Liver (tissue), 3 donors: ENCODE measurements around the gene GAP43.

ENCODE experiments used
- CTCF ChIP-seq: fragments of 150-350 bp; IDR thresholded peaks from 2 replicates; pipeline ENCODE4 v1.5.1; 2017; ENCODE audit warnings: improper control_type of control experiment, low read depth, low read length; ENCODE audit not compliant: missing input control
- JUND ChIP-seq, 2 donors: IDR thresholded peaks; 2 replicates each; pipeline ENCODE4 v1.6.1; 2016; ENCODE audit warnings: antibody characterized with exemption in 2 of 2
- MAX ChIP-seq: IDR thresholded peaks from 2 replicates; pipeline ENCODE4 v1.6.1; 2016; ENCODE audit warnings: antibody characterized with exemption
- REST ChIP-seq: IDR thresholded peaks from 2 replicates; pipeline ENCODE4 v1.6.1; 2016; ENCODE audit warnings: antibody characterized with exemption, mild to moderate bottlenecking
- SP1 ChIP-seq: IDR thresholded peaks from 2 replicates; pipeline ENCODE4 v1.6.1; 2018; ENCODE audit warnings: antibody characterized with exemption, mild to moderate bottlenecking
- TAF1 ChIP-seq: conservative IDR thresholded peaks from 2 replicates; pipeline ENCODE4 v1.6.1; 2016; ENCODE audit warnings: antibody characterized with exemption, mild to moderate bottlenecking
- YY1 ChIP-seq: IDR thresholded peaks from 2 replicates; pipeline ENCODE4 v1.6.1; 2016; ENCODE audit warnings: antibody characterized with exemption, mild to moderate bottlenecking
- donor health status: healthy.
- donor health status: healthy.

GRCh38 chr3:115662356-115662755 lies 39.0 kb downstream of the GAP43 start:
- TF ChIP-seq CTCF: no peak
- no peak for TF ChIP-seq TAF1
- TF ChIP-seq REST: no peak
- no peak for TF ChIP-seq SP1
- no peak for TF ChIP-seq MAX
- no peak for TF ChIP-seq YY1
- no peak for TF ChIP-seq JUND (IDR thresholded peaks at IDR 0.05)
